Endodermal cell (in vitro differentiated cells): ENCODE measurements around the gene PRRX1. TPM values are rescaled to one million over a fixed set of nuclear protein-coding genes. Genes with fewer than 3 reads are reported as not detected.

ENCODE experiments used
- DNase-seq: peaks from one replicate; pipeline ENCODE4 v3.0.0-alpha.2; 2017
- H3K27ac ChIP-seq: 2 replicates; pipeline ENCODE4 v1.5.1; 2013; ENCODE audit warnings: mild to moderate bottlenecking, low read depth, low read length, moderate library complexity
- H3K27me3 ChIP-seq: 2 replicates; pipeline ENCODE4 v1.6.1; 2013; ENCODE audit warnings: mild to moderate bottlenecking, low read length, moderate library complexity; ENCODE audit not compliant: insufficient read depth, control insufficient read depth, poor library complexity, severe bottlenecking
- H3K36me3 ChIP-seq: 2 replicates; pipeline ENCODE4 v1.7.0; 2013; ENCODE audit warnings: mild to moderate bottlenecking, low read length, moderate library complexity; ENCODE audit not compliant: control insufficient read depth, insufficient read depth
- H3K4me1 ChIP-seq: one replicate; pipeline ENCODE4 v1.7.0; 2013; ENCODE audit warnings: low read length; ENCODE audit not compliant: control insufficient read depth, insufficient read depth
- H3K4me3 ChIP-seq: 2 replicates; pipeline ENCODE4 v1.5.1; 2013; ENCODE audit warnings: mild to moderate bottlenecking, low read length, moderate library complexity
- H3K9ac ChIP-seq: 2 replicates; pipeline ENCODE4 v1.6.1; 2013; ENCODE audit warnings: mild to moderate bottlenecking, low read length, moderate library complexity; ENCODE audit not compliant: poor library complexity, severe bottlenecking; ENCODE audit errors: extremely low read depth
- H3K9me3 ChIP-seq: 2 replicates; pipeline ENCODE4 v1.6.1; 2013; ENCODE audit warnings: mild to moderate bottlenecking, low read length, moderate library complexity; ENCODE audit not compliant: control insufficient read depth
- H3K27ac Mint-ChIP-seq: 2 replicates; pipeline ENCODE4 v1.8.0; 2020; ENCODE audit warnings: mixed read lengths
- H3K27me3 Mint-ChIP-seq: 2 replicates; pipeline ENCODE4 v1.8.0; 2021; ENCODE audit warnings: mild to moderate bottlenecking, mixed read lengths; ENCODE audit not compliant: insufficient read depth
- H3K36me3 Mint-ChIP-seq: 2 replicates; pipeline ENCODE4 v1.8.0; 2020; ENCODE audit warnings: low read depth, mixed read lengths
- H3K4me1 Mint-ChIP-seq: 2 replicates; pipeline ENCODE4 v1.8.0; 2020; ENCODE audit warnings: mixed read lengths
- H3K4me3 Mint-ChIP-seq: 2 replicates; pipeline ENCODE4 v1.8.0; 2020; ENCODE audit warnings: mild to moderate bottlenecking, moderate library complexity, mixed read lengths
- H3K9me3 Mint-ChIP-seq: 2 replicates; pipeline ENCODE4 v1.8.0; 2020; ENCODE audit warnings: mild to moderate bottlenecking, mixed read lengths
- CTCF ChIP-seq: fragments of 200-600 bp; sonication (generic); conservative IDR thresholded peaks from 2 replicates; pipeline ENCODE4 v1.5.0; 2021; ENCODE audit warnings: antibody characterized with exemption, mild to moderate bottlenecking
- WGBS, 2 experiments: methylation state at CpG; one replicate each; pipeline versions ENCODE4 v1.1.5 to v1.1.7; 2013; ENCODE audit warnings: missing lambda C conversion rate in 2 of 2, mixed read lengths in 1 of 2; ENCODE audit not compliant: insufficient coverage in 1 of 2, insufficient read length in 1 of 2; 5-methylcytosine and 5-hydroxymethylcytosine counted together
- total RNA-seq, 2 donors: library from RNA; stranded (reverse); fragmentation: NEBNext Ultra II Directional in 1 of 2; extraction: Animal tissue kit (Norgen Biotek cat#: 25700) in 1 of 2; gene quantifications; 2 replicates in 1 of 2; 3 replicates in 1 of 2; pipeline ENCODE4 v1.2.1, GENCODE V29; 2021

PRRX1 gene
- total RNA-seq, 2 donors from 2014 or later = not detected

- H3K27ac Mint-ChIP-seq = no peak overlapping the region
- Histone ChIP-seq H3K9ac (no peak overlapping the region), H3K4me3 (no peak overlapping the region), H3K27ac (no peak overlapping the region), H3K9me3 (no peaks in the 10 kb centered on the region), H3K36me3 (no peaks in the 10 kb centered on the region), H3K4me1 (no peaks in the 10 kb centered on the region), H3K27me3 (no peaks in the 10 kb centered on the region)
- no peaks in the 10 kb centered on the region for H3K9me3 Mint-ChIP-seq
- H3K36me3 Mint-ChIP-seq = no peaks in the 10 kb centered on the region
- H3K4me3 Mint-ChIP-seq = no peak overlapping the region
- no peak for DNase-seq
- no peaks in the 10 kb centered on the region for H3K27me3 Mint-ChIP-seq
- H3K4me1 Mint-ChIP-seq = no peaks in the 10 kb centered on the region
- 92 to 95% methylated on average over 2 to 7 of the region's 8 CpGs for WGBS, 2 experiments
- TF ChIP-seq CTCF = no peak
These were observed 35.8 kb downstream of the PRRX1 start for GRCh38 chr1:170699696-170700095.

- H3K27ac ChIP-seq = no peak overlapping the region
- TF ChIP-seq CTCF = no peak
- H3K36me3 ChIP-seq = no peaks in the 10 kb centered on the region
- Mint-ChIP-seq H3K4me1 (no peaks in the 10 kb centered on the region), H3K4me3 (no peak overlapping the region), H3K9me3 (no peaks in the 10 kb centered on the region), H3K27ac (no peak overlapping the region), H3K36me3 (no peaks in the 10 kb centered on the region), H3K27me3 (no peaks in the 10 kb centered on the region)
- DNase-seq = no peak
- no peaks in the 10 kb centered on the region for H3K27me3 ChIP-seq
- no peaks in the 10 kb centered on the region for H3K4me1 ChIP-seq
- H3K9ac ChIP-seq = no peak overlapping the region
- no peaks in the 10 kb centered on the region for H3K9me3 ChIP-seq
- 83 to 100% methylated on average over 1 of the region's 1 CpG for WGBS, 2 experiments
- H3K4me3 ChIP-seq = no peak overlapping the region
These were observed 37.1 kb downstream of the PRRX1 start for GRCh38 chr1:170700842-170701615.

GRCh38 chr1:170701962-170702361, 38.0 kb downstream of the PRRX1 start:
- peak; percentile 53 for DNase-seq
- 90 to 98% methylated on average over 9 to 12 of the region's 12 CpGs for WGBS, 2 experiments

More at GRCh38 chr1:170701962-170702361, 38.0 kb downstream of the PRRX1 start:
- no peak for TF ChIP-seq CTCF
- Histone ChIP-seq H3K4me1 (no peaks in the 10 kb centered on the region), H3K27me3 (no peaks in the 10 kb centered on the region), H3K9ac (no peak overlapping the region), H3K36me3 (no peaks in the 10 kb centered on the region), H3K4me3 (no peak overlapping the region), H3K9me3 (no peaks in the 10 kb centered on the region), H3K27ac (no peak overlapping the region)
- Mint-ChIP-seq H3K9me3 (no peaks in the 10 kb centered on the region), H3K4me3 (no peak overlapping the region), H3K27ac (no peak overlapping the region), H3K36me3 (no peaks in the 10 kb centered on the region), H3K4me1 (no peaks in the 10 kb centered on the region), H3K27me3 (no peaks in the 10 kb centered on the region)
